H9 (cell line): ENCODE results near the gene ALMS1. TPM values are rescaled to one million over a fixed set of nuclear protein-coding genes. Genes with fewer than 3 reads are reported as not detected.

ENCODE experiments used
- DNase-seq: peaks from one replicate; pipeline ENCODE4 v3.0.0-alpha.2; 2017
- H2AFZ ChIP-seq: one replicate; pipeline ENCODE4 v1.6.1; 2013; ENCODE audit warnings: mild to moderate bottlenecking, low read length, control low read depth, moderate library complexity
- H2AK5ac ChIP-seq: 2 replicates; pipeline ENCODE4 v1.6.1; 2013; ENCODE audit warnings: low read length, control low read depth, mixed read lengths; ENCODE audit not compliant: insufficient read length
- H2BK120ac ChIP-seq: one replicate; pipeline ENCODE4 v1.6.1; 2013; ENCODE audit warnings: low read depth, mild to moderate bottlenecking, low read length, control low read depth, inconsistent platforms; ENCODE audit not compliant: poor library complexity, severe bottlenecking
- H2BK12ac ChIP-seq: 2 replicates; pipeline ENCODE4 v1.6.1; 2013; ENCODE audit warnings: low read length, control low read depth, mixed read lengths, low read depth; ENCODE audit not compliant: insufficient read length
- H2BK15ac ChIP-seq: 2 replicates; pipeline ENCODE4 v1.6.1; 2013; ENCODE audit warnings: low read depth, low read length, control low read depth
- H2BK20ac ChIP-seq: one replicate; pipeline ENCODE4 v1.6.1; 2013; ENCODE audit warnings: low read depth, mild to moderate bottlenecking, low read length, control low read depth, inconsistent platforms; ENCODE audit not compliant: poor library complexity, severe bottlenecking
- H2BK5ac ChIP-seq: 2 replicates; pipeline ENCODE4 v1.6.1; 2013; ENCODE audit warnings: low read length, control low read depth, mixed read lengths; ENCODE audit not compliant: insufficient read length
- H3K14ac ChIP-seq: 2 replicates; pipeline ENCODE4 v1.6.1; 2013; ENCODE audit warnings: low read length, control low read depth; ENCODE audit not compliant: insufficient read depth
- H3K18ac ChIP-seq: 2 replicates; pipeline ENCODE4 v1.6.1; 2013; ENCODE audit warnings: low read depth, mild to moderate bottlenecking, mixed read lengths, low read length, control low read depth; ENCODE audit not compliant: insufficient read length
- H3K23ac ChIP-seq: 2 replicates; pipeline ENCODE4 v1.6.1; 2013; ENCODE audit warnings: low read length, control low read depth, mixed read lengths, low read depth; ENCODE audit not compliant: insufficient read length
- H3K23me2 ChIP-seq: 2 replicates; pipeline ENCODE4 v1.6.1; 2013; ENCODE audit warnings: low read depth, mild to moderate bottlenecking, mixed read lengths, low read length, control low read depth; ENCODE audit not compliant: insufficient read length, poor library complexity, severe bottlenecking
- H3K27ac ChIP-seq: 2 replicates; pipeline ENCODE4 v1.5.1; 2013; ENCODE audit warnings: low read length, control low read depth, mixed read lengths, low read depth; ENCODE audit not compliant: insufficient read length
- H3K27me3 ChIP-seq: 2 replicates; pipeline ENCODE4 v1.6.1; 2013; ENCODE audit warnings: low read length, control low read depth, inconsistent platforms; ENCODE audit not compliant: insufficient read depth
- H3K4ac ChIP-seq: 2 replicates; pipeline ENCODE4 v1.6.1; 2013; ENCODE audit warnings: low read depth, mild to moderate bottlenecking, control low read depth, inconsistent platforms, low read length, moderate library complexity
- H3K4me1 ChIP-seq: 2 replicates; pipeline ENCODE4 v1.6.1; 2013; ENCODE audit warnings: low read length, control low read depth, inconsistent platforms; ENCODE audit not compliant: insufficient read depth
- H3K4me2 ChIP-seq: 2 replicates; pipeline ENCODE4 v1.6.1; 2013; ENCODE audit warnings: low read length, control low read depth, mixed read lengths; ENCODE audit not compliant: insufficient read length, insufficient read depth
- H3K56ac ChIP-seq: 2 replicates; pipeline ENCODE4 v1.6.1; 2013; ENCODE audit warnings: low read depth, mild to moderate bottlenecking, mixed read lengths, low read length, control low read depth; ENCODE audit not compliant: insufficient read length
- H3K79me1 ChIP-seq: 2 replicates; pipeline ENCODE4 v1.6.1; 2013; ENCODE audit warnings: low read depth, mild to moderate bottlenecking, moderate library complexity, low read length, control low read depth, inconsistent platforms; ENCODE audit not compliant: insufficient read depth, poor library complexity, severe bottlenecking
- H3K79me2 ChIP-seq: 2 replicates; pipeline ENCODE4 v1.6.1; 2013; ENCODE audit warnings: low read length, control low read depth, inconsistent platforms; ENCODE audit not compliant: insufficient read depth
- H3K9ac ChIP-seq: 2 replicates; pipeline ENCODE4 v1.6.1; 2013; ENCODE audit warnings: low read length, control low read depth, mixed read lengths; ENCODE audit not compliant: insufficient read length; ENCODE audit errors: extremely low read depth
- H3K9me3 ChIP-seq: one replicate; pipeline ENCODE4 v1.6.1; 2013; ENCODE audit warnings: low read depth, low read length, inconsistent platforms; ENCODE audit not compliant: control insufficient read depth
- H3T11ph ChIP-seq: one replicate; pipeline ENCODE4 v1.6.1; 2013; ENCODE audit warnings: mild to moderate bottlenecking, low read length, control low read depth, inconsistent platforms
- H4K20me1 ChIP-seq: one replicate; pipeline ENCODE4 v1.6.1; 2013; ENCODE audit not compliant: control insufficient read depth, insufficient read length, insufficient read depth
- H4K5ac ChIP-seq: 2 replicates; pipeline ENCODE4 v1.6.1; 2013; ENCODE audit warnings: low read depth, mild to moderate bottlenecking, mixed read lengths, low read length, control low read depth; ENCODE audit not compliant: insufficient read length
- H4K8ac ChIP-seq: replicated peaks from 2 replicates; pipeline ENCODE4 v1.6.1; 2013; ENCODE audit warnings: low read length, control low read depth, mixed read lengths, low read depth; ENCODE audit not compliant: insufficient read length
- H4K91ac ChIP-seq: 2 replicates; pipeline ENCODE4 v1.6.1; 2013; ENCODE audit warnings: low read depth, mild to moderate bottlenecking, moderate library complexity, mixed read lengths, low read length, control low read depth; ENCODE audit not compliant: insufficient read length
- H3K27ac Mint-ChIP-seq, 3 experiments: 2 replicates in 2 of 3; 3 replicates in 1 of 3; pipeline ENCODE4 v1.8.0; 2020 to 2021; ENCODE audit warnings: mixed read lengths in 3 of 3, mild to moderate bottlenecking in 1 of 3, moderate library complexity in 1 of 3
- H3K27me3 Mint-ChIP-seq: 2 replicates; pipeline ENCODE4 v1.8.0; 2021; ENCODE audit warnings: low read depth, mild to moderate bottlenecking, moderate library complexity, mixed read lengths
- H3K36me3 Mint-ChIP-seq, 3 experiments: 2 replicates in 2 of 3; 3 replicates in 1 of 3; pipeline ENCODE4 v1.8.0; 2020 to 2021; ENCODE audit warnings: low read depth in 3 of 3, mixed read lengths in 3 of 3; ENCODE audit not compliant: insufficient read depth in 1 of 3
- H3K4me1 Mint-ChIP-seq, 2 experiments: 2 replicates each; pipeline ENCODE4 v1.8.0; 2020; ENCODE audit warnings: mixed read lengths in 2 of 2
- H3K4me3 Mint-ChIP-seq, 2 experiments: 2 replicates in 1 of 2; 3 replicates in 1 of 2; pipeline ENCODE4 v1.8.0; 2020 to 2021; ENCODE audit warnings: mild to moderate bottlenecking in 2 of 2, mixed read lengths in 2 of 2, moderate library complexity in 1 of 2
- H3K9me3 Mint-ChIP-seq, 2 experiments: 2 replicates in 1 of 2; 3 replicates in 1 of 2; pipeline ENCODE4 v1.8.0; 2020; ENCODE audit warnings: mild to moderate bottlenecking in 2 of 2, mixed read lengths in 2 of 2, moderate library complexity in 1 of 2
- WGBS: extraction: QIAGEN DNeasy Blood & Tissue Kit; methylation state at CpG from one replicate; pipeline ENCODE4 v1.1.7; 2013; ENCODE audit warnings: missing lambda C conversion rate, low lambda C conversion rate, mixed read lengths; ENCODE audit not compliant: insufficient read length; ENCODE audit errors: extremely low coverage; 5-methylcytosine and 5-hydroxymethylcytosine counted together
- total RNA-seq: library from RNA; stranded (reverse); gene quantifications from 2 replicates; pipeline ENCODE4 v1.2.1, GENCODE V29; 2021
- TF ChIP-seq, protein P1 (sequence below): fragments of 200-600 bp; sonication (generic); conservative IDR thresholded peaks from 3 replicates; pipeline ENCODE4 v1.8.0; 2021; ENCODE audit warnings: antibody characterized with exemption, mild to moderate bottlenecking

Gene ALMS1
- total RNA-seq, 1 experiment from 2014 or later = 36.2 TPM

- no peak overlapping the region for H2BK15ac ChIP-seq
- no peak overlapping the region for H3K4ac ChIP-seq
- H4K8ac ChIP-seq = no peak overlapping the region
- H3T11ph ChIP-seq = no peak overlapping the region
- H3K27ac ChIP-seq = no peak overlapping the region
- H2BK12ac ChIP-seq = no peak overlapping the region
- no peak overlapping the region for H2BK120ac ChIP-seq
- Mint-ChIP-seq H3K36me3 (peaks cover 5 to 13% (median 6%) of the 10 kb centered on the region in 3 experiments; a peak in 6 of 7 replicates), H3K9me3 (peaks cover 0 to 4% of the 10 kb centered on the region in 2 experiments; a peak in 1 of 5 replicates), H3K4me3 (no peak overlapping the region), H3K4me1 (no peaks in the 10 kb centered on the region), H3K27ac (no peak overlapping the region), H3K27me3 (no peaks in the 10 kb centered on the region)
- no CpG with 5 or more reads among the region's 1 CpG for WGBS
- H3K9ac ChIP-seq = no peak overlapping the region
- no peak overlapping the region for H2AFZ ChIP-seq
- H3K27me3 ChIP-seq = no peaks in the 10 kb centered on the region
- no peak overlapping the region for H3K18ac ChIP-seq
- no peaks in the 10 kb centered on the region for H4K20me1 ChIP-seq
- no peak overlapping the region for H3K14ac ChIP-seq
- H2BK5ac ChIP-seq = no peak overlapping the region
- no peaks in the 10 kb centered on the region for H3K4me1 ChIP-seq
- TF ChIP-seq, protein P1, sequence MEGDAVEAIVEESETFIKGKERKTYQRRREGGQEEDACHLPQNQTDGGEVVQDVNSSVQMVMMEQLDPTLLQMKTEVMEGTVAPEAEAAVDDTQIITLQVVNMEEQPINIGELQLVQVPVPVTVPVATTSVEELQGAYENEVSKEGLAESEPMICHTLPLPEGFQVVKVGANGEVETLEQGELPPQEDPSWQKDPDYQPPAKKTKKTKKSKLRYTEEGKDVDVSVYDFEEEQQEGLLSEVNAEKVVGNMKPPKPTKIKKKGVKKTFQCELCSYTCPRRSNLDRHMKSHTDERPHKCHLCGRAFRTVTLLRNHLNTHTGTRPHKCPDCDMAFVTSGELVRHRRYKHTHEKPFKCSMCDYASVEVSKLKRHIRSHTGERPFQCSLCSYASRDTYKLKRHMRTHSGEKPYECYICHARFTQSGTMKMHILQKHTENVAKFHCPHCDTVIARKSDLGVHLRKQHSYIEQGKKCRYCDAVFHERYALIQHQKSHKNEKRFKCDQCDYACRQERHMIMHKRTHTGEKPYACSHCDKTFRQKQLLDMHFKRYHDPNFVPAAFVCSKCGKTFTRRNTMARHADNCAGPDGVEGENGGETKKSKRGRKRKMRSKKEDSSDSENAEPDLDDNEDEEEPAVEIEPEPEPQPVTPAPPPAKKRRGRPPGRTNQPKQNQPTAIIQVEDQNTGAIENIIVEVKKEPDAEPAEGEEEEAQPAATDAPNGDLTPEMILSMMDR = no peak
- H3K23ac ChIP-seq = no peak overlapping the region
- H3K79me1 ChIP-seq = no peaks in the 10 kb centered on the region
- no peaks in the 10 kb centered on the region for H3K79me2 ChIP-seq
- no peak overlapping the region for H4K91ac ChIP-seq
- no peak overlapping the region for H4K5ac ChIP-seq
- no peak overlapping the region for H3K56ac ChIP-seq
- H3K23me2 ChIP-seq = no peaks in the 10 kb centered on the region
- no peak overlapping the region for H3K4me2 ChIP-seq
- H2AK5ac ChIP-seq = no peak overlapping the region
- DNase-seq = no peak
- no peak overlapping the region for H2BK20ac ChIP-seq
- no peaks in the 10 kb centered on the region for H3K9me3 ChIP-seq
These were observed 50.4 kb downstream of the ALMS1 start for GRCh38 chr2:73436019-73436418.
